Stimulated activated CD4-positive, alpha-beta T cell treated with anti-CD3 and anti-CD28 coated beads, Interleukin-1b, Interleukin-23, amount 100 ng/mL, for 24 hours (primary cell): ENCODE results near the gene STMN3.
"Not testable (repeated sequence)": the region's sequence is repeated elsewhere in the genome, so short reads cannot be mapped to it uniquely, and the experiment has no call there.

Experiments used
- DNase-seq, 4 experiments: peaks; one replicate each; pipeline ENCODE4 v3.0.0-alpha.2; 2020; ENCODE audit warnings: low read depth in 4 of 4, low spot score in 1 of 4

Gene STMN3

GRCh38 chr20:63678667-63679465, 25.6 kb upstream of the STMN3 start:
- DNase-seq: no peak

- DNase-seq: no peak
Measured at GRCh38 chr20:63678071-63678470, 24.8 kb upstream of the STMN3 start.

- no peak for DNase-seq
Measured at GRCh38 chr20:63675681-63676368, 22.6 kb upstream of the STMN3 start.

GRCh38 chr20:63673951-63674350, 20.7 kb upstream of the STMN3 start:
- no peak for DNase-seq

- no peak for DNase-seq
Measured at GRCh38 chr20:63672666-63673065, 19.4 kb upstream of the STMN3 start.

GRCh38 chr20:63671695-63672094, 18.5 kb upstream of the STMN3 start:
- not testable (repeated sequence) for DNase-seq

GRCh38 chr20:63668351-63668750, 15.1 kb upstream of the STMN3 start:
- no peak for DNase-seq

- DNase-seq: no peak
Measured at GRCh38 chr20:63667858-63668257, 14.6 kb upstream of the STMN3 start.

GRCh38 chr20:63665708-63666107, 12.5 kb upstream of the STMN3 start:
- DNase-seq: no peak

GRCh38 chr20:63664861-63665594, 11.8 kb upstream of the STMN3 start:
- no peak for DNase-seq

- no peak for DNase-seq
Measured at GRCh38 chr20:63664143-63664851, 11.1 kb upstream of the STMN3 start.

GRCh38 chr20:63663332-63664066, 10.3 kb upstream of the STMN3 start:
- DNase-seq: no peak

- no peak for DNase-seq
Measured at GRCh38 chr20:63662813-63663189, 9.6 kb upstream of the STMN3 start.

GRCh38 chr20:63661959-63662812, 9.0 kb upstream of the STMN3 start:
- no peak for DNase-seq

- DNase-seq: no peak
Measured at GRCh38 chr20:63661108-63661507, 7.9 kb upstream of the STMN3 start.

GRCh38 chr20:63660622-63661021, 7.4 kb upstream of the STMN3 start:
- DNase-seq: no peak

- not testable (repeated sequence) for DNase-seq
Measured at GRCh38 chr20:63660174-63660573, 7.0 kb upstream of the STMN3 start.

GRCh38 chr20:63659370-63659769, 6.1 kb upstream of the STMN3 start:
- no peak for DNase-seq

GRCh38 chr20:63658749-63659187, 5.5 kb upstream of the STMN3 start:
- DNase-seq: no peak
